K562 (cell line): Measurements from ENCODE around the gene MAP1A. TPM values are rescaled to one million over a fixed set of nuclear protein-coding genes. Genes with fewer than 3 reads are reported as not detected.

Experiments
- ATF1 ChIP-seq, 2 experiments: fragments of 450-650 bp in 1 of 2; IDR thresholded peaks; 2 replicates each; pipeline ENCODE4 v1.6.1; 2016; ENCODE audit warnings: missing compliant biosample characterization in 1 of 2, missing genetic modification characterization in 1 of 2
- BMI1 ChIP-seq: fragments of 150-350 bp; IDR thresholded peaks from 2 replicates; pipeline ENCODE4 v1.6.1; 2014; ENCODE audit warnings: low read length
- C11orf30 ChIP-seq: fragments of 450-650 bp; IDR thresholded peaks from 2 replicates; pipeline ENCODE4 v1.6.1; 2016; ENCODE audit warnings: low read depth, mild to moderate bottlenecking
- JUND ChIP-seq, 2 experiments: IDR thresholded peaks; 2 replicates in 1 of 2; 3 replicates in 1 of 2; pipeline ENCODE4 v1.6.1; 2011; ENCODE audit warnings: borderline replicate concordance in 2 of 2, low read depth in 2 of 2, low read length in 2 of 2, improper control_type of control experiment in 1 of 2, missing biosample characterization in 1 of 2, missing genetic modification characterization in 1 of 2, missing genetic modification reagents in 1 of 2
- NFXL1 ChIP-seq: fragments of 450-650 bp; formaldehyde crosslinking; IDR thresholded peaks from 2 replicates; pipeline ENCODE4 v1.4.0; 2021; ENCODE audit warnings: mild to moderate bottlenecking
- RBFOX2 ChIP-seq: fragments of 200-400 bp; formaldehyde crosslinking; IDR thresholded peaks from 2 replicates; pipeline ENCODE4 v1.6.1; 2017; ENCODE audit warnings: low read depth, mild to moderate bottlenecking, low read length, moderate library complexity
- SAP30 ChIP-seq: fragments of 200-600 bp; sonication (generic); IDR thresholded peaks from 2 replicates; pipeline ENCODE4 v1.6.1; 2012; ENCODE audit warnings: borderline replicate concordance, low read depth, mild to moderate bottlenecking, moderate library complexity, low read length, control low read depth, inconsistent platforms; ENCODE audit not compliant: insufficient read depth, poor library complexity, severe bottlenecking
- XRCC4 ChIP-seq: IDR thresholded peaks from one replicate; pipeline ENCODE4 v1.6.1; 2011; ENCODE audit not compliant: insufficient read depth, insufficient read length; ENCODE audit errors: extremely low read depth
- ZNF445 ChIP-seq: fragments of 250-450 bp; sonication (Bioruptor Pico); IDR thresholded peaks from 2 replicates; pipeline ENCODE4 v1.4.0; 2020; ENCODE audit warnings: low read depth, mild to moderate bottlenecking, moderate library complexity
- polyA plus RNA-seq, 8 experiments: library from polyadenylated mRNA; depleted of rRNA in 4 of 8; stranded (reverse) in 5 of 8; unstranded in 3 of 8; fragments of >200 nt; fragmentation: Nextera tagmentation in 2 of 8; fragmentation: Illumina TruSeq in 1 of 8; extraction: Ambion mirVana in 2 of 8; extraction: Trizol in 1 of 8; gene quantifications; 2 replicates each; pipeline versions ENCODE4 v1.2.1 to v1.2.3, GENCODE V29; 2011 to 2014; ENCODE audit warnings: inconsistent platforms in 1 of 8, missing spikeins in 1 of 8
- total RNA-seq, 7 experiments: library from RNA; depleted of rRNA in 6 of 7; stranded (reverse); fragments of >200 nt in 6 of 7; fragmentation: Illumina TruSeq in 2 of 7; extraction: Trizol in 2 of 7; gene quantifications; 2 replicates each; pipeline versions ENCODE4 v1.2.1 to v1.2.3, GENCODE V29; 2011 to 2021; ENCODE audit warnings: low replicate concordance in 1 of 7
- TF ChIP-seq, protein P1 (sequence below): fragments of 450-650 bp; IDR thresholded peaks from 2 replicates; pipeline ENCODE4 v1.6.1; 2017; ENCODE audit warnings: antibody characterized with exemption
- TF ChIP-seq, protein P2 (sequence below): sonication (generic); formaldehyde crosslinking; IDR thresholded peaks from 2 replicates; pipeline ENCODE4 v1.8.0; 2022; ENCODE audit warnings: mild to moderate bottlenecking, missing genetic modification reagents

The MAP1A gene
- total and polyA plus RNA-seq, 9 of the 15 experiments (the other 6 are each of a cell fraction or from before 2014, with no cell fraction given): 2.0 to 20.3 (median 7.3) TPM

DNA sequence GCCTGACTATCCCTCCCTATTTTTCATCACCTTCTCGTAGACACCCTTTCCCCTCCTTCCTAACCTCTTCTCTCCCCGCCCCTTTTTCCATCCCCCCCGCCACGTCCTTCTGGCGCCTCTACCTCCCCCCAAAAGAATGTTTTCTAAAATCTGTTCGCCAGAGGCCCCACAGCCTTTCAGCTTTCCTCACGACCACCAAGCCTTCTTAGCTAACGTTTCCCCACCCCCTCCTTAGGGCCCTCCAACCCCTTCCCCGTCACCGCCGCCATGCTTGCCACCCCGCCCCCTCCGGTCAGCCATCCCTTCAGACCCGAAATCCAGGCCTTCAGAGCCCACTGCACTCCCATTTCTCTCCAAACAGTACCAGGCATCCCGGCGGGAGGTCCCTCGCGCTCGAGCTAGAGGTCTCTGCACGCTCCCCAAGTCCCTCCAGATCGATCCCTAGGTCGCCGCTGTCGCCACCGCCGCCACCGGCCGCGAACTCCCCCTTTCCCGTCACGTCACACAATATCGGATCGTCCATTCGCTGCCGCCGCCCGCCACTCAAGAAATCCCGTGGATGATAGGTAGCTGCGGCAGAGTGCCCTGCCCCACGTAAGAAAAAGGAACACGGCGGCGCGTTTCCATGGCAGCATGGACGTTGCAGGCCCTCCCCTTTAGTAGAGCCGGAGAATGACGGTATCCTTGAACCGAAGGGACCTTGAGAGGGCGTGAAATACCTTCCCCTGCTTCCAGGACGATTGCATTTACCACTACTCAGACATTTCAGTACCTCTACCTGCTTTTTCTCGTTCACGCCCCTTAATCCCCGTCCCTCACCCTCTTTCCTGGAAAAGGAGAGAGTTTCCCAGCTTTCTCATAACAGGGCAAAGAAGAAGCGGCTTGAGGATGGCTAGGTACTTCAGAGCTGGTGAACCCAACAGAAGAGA lies 24.5 kb upstream of the MAP1A start, which contains the start of gene TP53BP1 (continued):
- TF ChIP-seq C11orf30: no peak
- TF ChIP-seq ATF1 (CRISPR knock-in tag; IDR thresholded peaks at IDR 0.05): peak; percentile 69
- TF ChIP-seq ATF1 (tag; IDR thresholded peaks at IDR 0.05): peak; percentile 99
- TF ChIP-seq JUND (IDR thresholded peaks at IDR 0.05; ENCODE audit: borderline replicate concordance, low read depth, low read length): peak; percentile 59; the same call in 1 of the 2 replicates
- peak; percentile 47; the same call in 1 of the 3 replicates for TF ChIP-seq JUND (tag; IDR thresholded peaks at IDR 0.05; ENCODE audit: borderline replicate concordance, low read depth, low read length)
- TF ChIP-seq BMI1: peak; percentile 65
- TF ChIP-seq, protein P1, sequence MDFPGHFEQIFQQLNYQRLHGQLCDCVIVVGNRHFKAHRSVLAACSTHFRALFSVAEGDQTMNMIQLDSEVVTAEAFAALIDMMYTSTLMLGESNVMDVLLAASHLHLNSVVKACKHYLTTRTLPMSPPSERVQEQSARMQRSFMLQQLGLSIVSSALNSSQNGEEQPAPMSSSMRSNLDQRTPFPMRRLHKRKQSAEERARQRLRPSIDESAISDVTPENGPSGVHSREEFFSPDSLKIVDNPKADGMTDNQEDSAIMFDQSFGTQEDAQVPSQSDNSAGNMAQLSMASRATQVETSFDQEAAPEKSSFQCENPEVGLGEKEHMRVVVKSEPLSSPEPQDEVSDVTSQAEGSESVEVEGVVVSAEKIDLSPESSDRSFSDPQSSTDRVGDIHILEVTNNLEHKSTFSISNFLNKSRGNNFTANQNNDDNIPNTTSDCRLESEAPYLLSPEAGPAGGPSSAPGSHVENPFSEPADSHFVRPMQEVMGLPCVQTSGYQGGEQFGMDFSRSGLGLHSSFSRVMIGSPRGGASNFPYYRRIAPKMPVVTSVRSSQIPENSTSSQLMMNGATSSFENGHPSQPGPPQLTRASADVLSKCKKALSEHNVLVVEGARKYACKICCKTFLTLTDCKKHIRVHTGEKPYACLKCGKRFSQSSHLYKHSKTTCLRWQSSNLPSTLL: no peak
- no peak for TF ChIP-seq XRCC4
- no peak for TF ChIP-seq NFXL1 (CRISPR knock-in tag)
- TF ChIP-seq ZNF445: no peak
- TF ChIP-seq SAP30: peak; percentile 76
- TF ChIP-seq, protein P2, sequence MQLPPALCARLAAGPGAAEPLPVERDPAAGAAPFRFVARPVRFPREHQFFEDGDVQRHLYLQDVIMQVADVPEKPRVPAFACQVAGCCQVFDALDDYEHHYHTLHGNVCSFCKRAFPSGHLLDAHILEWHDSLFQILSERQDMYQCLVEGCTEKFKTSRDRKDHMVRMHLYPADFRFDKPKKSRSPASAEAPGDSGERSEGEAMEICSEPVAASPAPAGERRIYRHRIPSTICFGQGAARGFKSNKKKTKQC (CRISPR knock-in tag): no peak
- TF ChIP-seq RBFOX2: peak; percentile 69
